GM12878 (cell line): ENCODE data around the gene SUFU. TPM values are rescaled to one million over a fixed set of nuclear protein-coding genes. Genes with fewer than 3 reads are reported as not detected.

Experiments used
- ATAC-seq: fragments of 200-7000 bp; cut with Tn5 transposase; 3 replicates; pipeline ENCODE4 v1.9.1; 2020; ENCODE audit warnings: mild to moderate bottlenecking, moderate library complexity
- BruUV-seq: library from RNA; stranded (reverse); fragments of 400-500 nt; replicated peaks from 2 replicates; lab custom pipeline; 2021; lab: Mats Ljungman, UMichigan
- CTCF ChIA-PET: fragments of 300-600 bp; sonication (Branson Sonifier 250); formaldehyde crosslinking; extraction: SDS; loops from one replicate; lab custom pipeline; 2021; ENCODE audit warnings: inconsistent platforms; lab: Yijun Ruan, JAX
- POLR2A ChIA-PET: fragments of 350-600 bp; formaldehyde crosslinking; extraction: SDS; loops from one replicate; lab custom pipeline; 2021; ENCODE audit warnings: inconsistent platforms; lab: Charles Lee
- RAD21 ChIA-PET: fragments of 300-600 bp; sonication (Branson Sonifier 250); formaldehyde crosslinking; loops from one replicate; lab custom pipeline; 2023; ENCODE audit warnings: antibody characterized with exemption; ENCODE audit not compliant: unreplicated experiment; lab: Charles Lee
- SMC1A ChIA-PET: fragments of 300-600 bp; sonication (Branson Sonifier 250); formaldehyde crosslinking; loops from one replicate; lab custom pipeline; 2023; ENCODE audit not compliant: unreplicated experiment, uncharacterized antibody; lab: Charles Lee
- DNase-seq: peaks from one replicate; pipeline ENCODE4 v3.0.0-alpha.2; 2011; ENCODE audit warnings: low read depth, low spot score
- FAIRE-seq: peaks from 3 replicates; lab custom pipeline; 2011; peaks lifted over from hg19 to GRCh38; lab: Jason Lieb, UNC
- H2AFZ ChIP-seq: 2 replicates; pipeline ENCODE4 v1.6.0; 2011; ENCODE audit warnings: low read depth, low read length, control low read depth; ENCODE audit not compliant: control insufficient read depth
- H3K27ac ChIP-seq: 2 replicates; pipeline ENCODE4 v1.5.1; 2011; ENCODE audit warnings: control low read depth; ENCODE audit not compliant: control insufficient read depth, insufficient read depth
- H3K27me3 ChIP-seq, 2 experiments: replicated peaks in 1 of 2; 2 replicates each; pipeline versions ENCODE4 v1.6.0 to v1.6.1; 2011; ENCODE audit warnings: low read length in 1 of 2; ENCODE audit not compliant: control insufficient read depth in 2 of 2, insufficient read depth in 2 of 2
- H3K36me3 ChIP-seq, 2 experiments: 2 replicates each; pipeline ENCODE4 v1.5.1; 2011; ENCODE audit warnings: low read length in 1 of 2; ENCODE audit not compliant: control insufficient read depth in 2 of 2, insufficient read depth in 2 of 2
- H3K4me1 ChIP-seq: 2 replicates; pipeline ENCODE4 v1.6.1; 2011; ENCODE audit warnings: mild to moderate bottlenecking, low read length, moderate library complexity, mixed read lengths; ENCODE audit not compliant: control insufficient read depth, insufficient read depth
- H3K4me2 ChIP-seq: 2 replicates; pipeline ENCODE4 v1.6.0; 2011; ENCODE audit warnings: control low read depth; ENCODE audit not compliant: control insufficient read depth, insufficient read depth
- H3K4me3 ChIP-seq: fragments of 200-600 bp; sonication (generic); 2 replicates; pipeline ENCODE4 v1.5.1; 2016
- H3K79me2 ChIP-seq: 2 replicates; pipeline ENCODE4 v1.6.0; 2011; ENCODE audit warnings: low read length; ENCODE audit not compliant: control insufficient read depth, insufficient read depth
- H3K9ac ChIP-seq: 2 replicates; pipeline ENCODE4 v1.8.0; 2011; ENCODE audit warnings: low read length, control low read depth, mixed read lengths; ENCODE audit not compliant: control insufficient read depth, insufficient read depth
- H3K9me3 ChIP-seq: replicated peaks from 3 replicates; pipeline ENCODE4 v1.5.1; 2011; ENCODE audit warnings: mild to moderate bottlenecking, low read length; ENCODE audit not compliant: control insufficient read depth, insufficient read depth
- H4K20me1 ChIP-seq: 2 replicates; pipeline ENCODE4 v1.6.0; 2011; ENCODE audit not compliant: control insufficient read depth, insufficient read depth
- ASH2L ChIP-seq: fragments of 300-600, 200-600 bp; sonication (generic); IDR thresholded peaks from 2 replicates; pipeline ENCODE4 v1.6.1; 2017; ENCODE audit warnings: low read depth, mild to moderate bottlenecking, borderline replicate concordance
- BCL3 ChIP-seq: IDR thresholded peaks from 2 replicates; pipeline ENCODE4 v1.6.1; 2011; ENCODE audit warnings: borderline replicate concordance, low read depth, mild to moderate bottlenecking, moderate library complexity, low read length; ENCODE audit not compliant: insufficient read depth, poor library complexity, severe bottlenecking
- CEBPB ChIP-seq, 2 experiments: fragments of 150-350 bp in 1 of 2; IDR thresholded peaks; 2 replicates each; pipeline ENCODE4 v1.6.1; 2012 to 2014; ENCODE audit warnings: low read depth in 2 of 2, low read length in 2 of 2, borderline replicate concordance in 1 of 2, inconsistent platforms in 1 of 2
- CHD2 ChIP-seq: IDR thresholded peaks from 2 replicates; pipeline ENCODE4 v1.6.1; 2011; ENCODE audit warnings: low read depth, low read length, improper control_type of control experiment, borderline replicate concordance
- CTCF ChIP-seq, 3 experiments: IDR thresholded peaks in 2 of 3; conservative IDR thresholded peaks in 1 of 3; 2 replicates each; pipeline ENCODE4 v1.5.1; 2011; ENCODE audit warnings: low read depth in 3 of 3, low read length in 3 of 3, mild to moderate bottlenecking in 3 of 3, control low read depth in 2 of 3, moderate library complexity in 2 of 3, inconsistent platforms in 1 of 3, mixed read lengths in 1 of 3; ENCODE audit not compliant: control insufficient read depth in 2 of 3, insufficient read depth in 1 of 3; ENCODE audit errors: extremely low read depth in 1 of 3
- HSF1 ChIP-seq: fragments of 150-350 bp; IDR thresholded peaks from 2 replicates; pipeline ENCODE4 v1.6.1; 2014; ENCODE audit warnings: mild to moderate bottlenecking, low read depth, low read length
- IRF4 ChIP-seq: IDR thresholded peaks from 2 replicates; pipeline ENCODE4 v1.6.1; 2011; ENCODE audit warnings: low read depth, low read length
- PBX3 ChIP-seq: IDR thresholded peaks from 2 replicates; pipeline ENCODE4 v1.6.1; 2011; ENCODE audit warnings: mild to moderate bottlenecking, low read depth, low read length, moderate library complexity; ENCODE audit not compliant: insufficient replicate concordance
- SREBF2 ChIP-seq: IDR thresholded peaks from 2 replicates; pipeline ENCODE4 v1.6.1; 2012; ENCODE audit warnings: mild to moderate bottlenecking, low read length
- TCF3 ChIP-seq: IDR thresholded peaks from 2 replicates; pipeline ENCODE4 v1.6.1; 2012; ENCODE audit warnings: low read depth, mild to moderate bottlenecking, low read length, borderline replicate concordance; ENCODE audit not compliant: insufficient read depth
- ZZZ3 ChIP-seq: IDR thresholded peaks from 2 replicates; pipeline ENCODE4 v1.6.1; 2011; ENCODE audit warnings: low read depth; ENCODE audit not compliant: control insufficient read depth, insufficient read length
- WGBS: methylation state at CpG from one replicate; pipeline ENCODE4 v1.1.6; 2016; ENCODE audit warnings: low lambda C conversion rate; ENCODE audit not compliant: insufficient replicate concordance, insufficient coverage; ENCODE audit errors: missing lambda C conversion rate; 5-methylcytosine and 5-hydroxymethylcytosine counted together
- in situ Hi-C: fragments of 300-500 bp; cut with MboI; formaldehyde crosslinking; loops from 9 replicates; pipeline ENCODE4 v1.14.3; 2018; ENCODE audit warnings: mixed read lengths
- intact Hi-C: fragments of 100-400 bp; cut with micrococcal nuclease; formaldehyde crosslinking; loops from one replicate; pipeline ENCODE4 v1.14.2; 2022; ENCODE audit not compliant: unreplicated experiment
- polyA plus RNA-seq, 11 experiments: library from polyadenylated mRNA; depleted of rRNA in 4 of 11; unstranded in 6 of 11; stranded (reverse) in 5 of 11; fragments of >200 nt; fragmentation: Nextera tagmentation in 4 of 11; fragmentation: Illumina TruSeq in 1 of 11; extraction: Ambion mirVana in 4 of 11; extraction: Trizol in 1 of 11; gene quantifications; 1 replicate in 1 of 11; 2 replicates in 10 of 11; pipeline versions ENCODE4 v1.2.1 to v1.2.3, GENCODE V29; 2011 to 2016; ENCODE audit warnings: inconsistent platforms in 2 of 11, missing spikeins in 2 of 11, low read depth in 1 of 11
- total RNA-seq, 4 experiments: library from RNA; depleted of rRNA in 3 of 4; stranded (reverse); fragments of >200 nt in 3 of 4; fragmentation: Illumina TruSeq in 1 of 4; extraction: Trizol in 1 of 4; gene quantifications; 2 replicates each; pipeline versions ENCODE4 v1.2.1 to v1.2.3, GENCODE V29; 2013 to 2021

SUFU gene
- total and polyA plus RNA-seq, 10 of the 15 experiments (the other 5 are each of a cell fraction or from before 2014, with no cell fraction given), result 0.68 to 7.7 (median 2.4) TPM

- DNase-seq (no peak), FAIRE-seq (no peak), ATAC-seq (no peak)
- Histone ChIP-seq H4K20me1 (0 out of 2 replicates have a peak, but pooled peaks cover 2% of the 10 kb centered on the region), H3K79me2 (no peaks in the 10 kb centered on the region), H2AFZ (no peak overlapping the region), H3K36me3 (peaks cover 2 to 5% of the 10 kb centered on the region in 2 experiments; a peak in 3 of 4 replicates), H3K27ac (no peak overlapping the region), H3K9me3 (no peaks in the 10 kb centered on the region), H3K27me3 (no peaks in the 10 kb centered on the region), H3K4me1 (0 out of 2 replicates have a peak, but pooled peaks cover 3% of the 10 kb centered on the region), H3K9ac (no peak overlapping the region), H3K4me2 (no peak overlapping the region), H3K4me3 (no peak overlapping the region)
- ChIA-PET RAD21 (interaction anchor here (1.6 kb wide), 1 partner anchor 31 kb away, joined by 5 read pairs; the partner anchor contains the start of gene TRIM8), POLR2A (interaction anchor here (0.7 kb wide), 1 partner anchor 219 kb away, joined by 3 read pairs; the partner anchor contains the start of gene NFKB2), CTCF (interaction anchor here (1.4 kb wide), 1 partner anchor 30 kb away, joined by 4 read pairs; no protein-coding TSS in a partner anchor), SMC1A (interaction anchor here (0.8 to 1.6 kb wide), 2 partner anchors 12 to 61 kb away, joined by 3 read pairs; no protein-coding TSS in a partner anchor)
- in situ Hi-C loops, result no loop called here
- WGBS, result 93% methylated on average over 8 of the region's 8 CpGs
- BruUV-seq, result no TSS peak
- TF ChIP-seq PBX3 (no peak), SREBF2 (no peak), IRF4 (no peak), HSF1 (no peak), ZZZ3 (no peak), TCF3 (no peak), CHD2 (no peak), CEBPB (IDR thresholded peaks at IDR 0.05; ENCODE audit: borderline replicate concordance in 1 of 2, low read depth in 2 of 2, low read length in 2 of 2) (no peak), ASH2L (no peak), BCL3 (no peak), CTCF (IDR thresholded peaks at IDR 0.05 in 2 of 3, conservative IDR thresholded peaks at IDR 0.05 in 1 of 3; ENCODE audit: control insufficient read depth in 2 of 3, extremely low read depth in 1 of 3, insufficient read depth in 1 of 3, low read depth in 3 of 3, low read length in 3 of 3) (no peak)
- intact Hi-C loops, result no loop called here
Measured at GRCh38 chr10:102613785-102614184, 110.0 kb downstream of the SUFU start.
